SK-N-MC (cell line): ENCODE results near the gene FOXP1.

Experiments used
- EZH2 ChIP-seq: fragments of 200-600 bp; sonication (generic); IDR thresholded peaks from one replicate; pipeline ENCODE4 v1.6.1; 2017; ENCODE audit warnings: antibody characterized with exemption
- FOXP2 ChIP-seq: optimal IDR thresholded peaks from 2 replicates; pipeline ENCODE3; 2011; ENCODE audit warnings: mild to moderate bottlenecking, moderate library complexity; ENCODE audit not compliant: insufficient read depth; ENCODE audit errors: extremely low read length, control extremely low read depth
- POLR2AphosphoS5 ChIP-seq: IDR thresholded peaks from 2 replicates; pipeline ENCODE4 v1.6.1; 2012; ENCODE audit warnings: mild to moderate bottlenecking, low read depth, low read length, borderline replicate concordance

GRCh38 chr3:71358243-71358642, 225.3 kb downstream of the FOXP1 start:
- TF ChIP-seq EZH2 (no peak), POLR2AphosphoS5 (no peak), FOXP2 (no peak)
